Activated CD4-positive, CD25-positive, alpha-beta regulatory T cell treated with anti-CD3 and anti-CD28 coated beads, Interleukin-2, amount 50 U/mL, for 24 hours (primary cell): ENCODE data around the gene CPNE4.
A peak's percentile ranks its signal among the peaks of the same experiment; 100 is the strongest.
"Not testable (repeated sequence)": the region's sequence is repeated elsewhere in the genome, so short reads cannot be mapped to it uniquely, and the experiment has no call there.

Experiments used
- ATAC-seq, 2 donors: fragments of 150-1000 bp; cut with Tn5 transposase; one replicate each; pipeline ENCODE4 v1.10.0; 2021; ENCODE audit warnings: mild to moderate bottlenecking in 1 of 2, moderate library complexity in 1 of 2

CPNE4 gene

GRCh38 chr3:132034486-132035464 is at the start of gene CPNE4:
CPNE4 (minus strand) TSS chr3:132035014.
- ATAC-seq: peak; percentile 51 to 65

DNA sequence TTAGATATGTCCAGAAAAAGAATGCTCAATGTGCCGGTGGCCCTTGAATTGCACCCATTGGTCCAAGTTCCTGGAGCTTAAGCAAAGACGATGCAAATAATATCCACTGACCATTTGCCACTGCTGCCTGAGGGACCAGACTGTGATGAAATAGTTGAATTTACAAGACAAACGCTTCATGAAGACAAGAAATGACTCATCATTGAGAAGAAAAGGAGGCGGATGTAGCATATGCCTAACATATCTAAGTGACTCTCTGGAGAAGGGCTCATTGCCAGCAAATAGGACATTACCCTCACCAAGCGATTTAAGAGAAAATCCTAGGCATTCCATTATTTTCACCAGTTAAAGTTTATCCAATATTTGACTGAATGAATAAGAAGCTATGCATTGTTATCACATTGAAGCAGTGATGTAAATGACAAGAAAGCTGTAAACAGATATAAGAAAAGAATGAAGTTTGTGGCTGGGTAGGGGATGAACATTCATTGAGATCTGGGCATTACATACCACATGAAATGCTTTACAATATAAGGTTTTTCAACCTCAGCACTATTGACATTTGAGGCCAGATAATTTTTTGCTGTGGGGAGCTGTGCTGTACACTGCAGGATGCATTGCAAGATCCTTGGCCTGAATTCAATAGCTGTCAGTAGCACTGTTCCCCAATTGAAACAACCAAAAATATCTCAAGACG is 48.9 kb upstream of the CPNE4 start:
- ATAC-seq: no peak

GRCh38 chr3:132083159-132083558 is 48.3 kb upstream of the CPNE4 start:
- no peak for ATAC-seq

GRCh38 chr3:132079147-132079546 is 44.3 kb upstream of the CPNE4 start:
- no peak for ATAC-seq

DNA sequence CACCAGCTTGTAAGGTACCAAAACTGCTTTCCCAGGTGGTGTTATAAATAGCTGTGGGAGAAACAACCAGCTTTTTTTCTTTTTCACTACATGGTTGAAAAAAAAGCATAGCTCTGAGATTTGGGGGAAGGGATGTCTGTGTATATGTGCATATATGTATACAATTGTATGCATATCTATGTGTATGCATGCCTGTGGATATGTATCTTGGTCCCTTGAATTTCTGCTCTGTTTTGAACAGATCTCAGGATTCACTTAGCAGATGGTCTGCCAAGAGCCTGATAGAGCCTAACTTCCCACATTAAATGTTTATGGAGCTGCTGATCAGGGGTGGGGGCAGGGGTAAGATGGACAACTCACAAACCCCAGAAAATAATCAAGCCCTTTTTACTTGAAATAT is 39.0 kb upstream of the CPNE4 start:
- ATAC-seq: no peak

- ATAC-seq: no peak
Measured at GRCh38 chr3:132071043-132071442, 36.2 kb upstream of the CPNE4 start.

DNA sequence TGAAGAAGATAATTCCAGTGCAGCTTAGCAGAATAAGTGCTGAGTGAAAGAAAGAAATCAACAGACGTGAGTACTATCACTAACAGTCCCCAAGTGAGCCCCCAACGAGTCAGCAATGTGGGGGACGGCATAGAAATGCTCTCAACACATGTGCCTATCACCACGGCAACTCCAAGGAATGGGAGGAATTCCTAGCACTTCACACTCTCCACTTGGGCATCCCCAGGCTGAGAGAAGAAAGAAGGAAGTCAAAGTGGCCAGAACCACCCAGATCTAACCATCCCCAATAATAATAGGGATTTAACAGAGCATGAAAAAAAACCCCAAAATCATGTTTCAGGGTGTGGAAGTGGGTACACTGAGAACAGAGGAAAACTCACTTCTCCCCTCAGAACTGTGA is 29.3 kb upstream of the CPNE4 start:
- no peak for ATAC-seq

DNA sequence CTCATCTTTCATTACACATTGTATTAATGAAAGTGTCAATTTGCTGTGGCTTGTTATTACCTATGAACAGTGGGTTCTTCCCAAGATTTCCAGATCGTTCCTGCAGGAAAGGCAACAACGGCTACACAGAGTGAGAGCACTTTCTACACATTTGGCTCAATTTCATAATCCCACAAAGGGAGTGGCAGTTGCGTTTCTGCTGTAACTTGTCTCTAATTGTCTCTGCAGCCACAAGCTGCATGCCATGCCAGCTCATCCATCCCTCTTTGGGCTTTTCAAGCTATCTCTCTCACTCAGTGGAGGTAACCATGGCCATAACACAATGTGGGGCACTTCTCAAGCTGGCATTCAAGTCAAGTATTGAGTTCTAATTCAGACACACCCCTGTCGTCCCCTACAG is 27.7 kb upstream of the CPNE4 start:
- ATAC-seq: no peak

DNA sequence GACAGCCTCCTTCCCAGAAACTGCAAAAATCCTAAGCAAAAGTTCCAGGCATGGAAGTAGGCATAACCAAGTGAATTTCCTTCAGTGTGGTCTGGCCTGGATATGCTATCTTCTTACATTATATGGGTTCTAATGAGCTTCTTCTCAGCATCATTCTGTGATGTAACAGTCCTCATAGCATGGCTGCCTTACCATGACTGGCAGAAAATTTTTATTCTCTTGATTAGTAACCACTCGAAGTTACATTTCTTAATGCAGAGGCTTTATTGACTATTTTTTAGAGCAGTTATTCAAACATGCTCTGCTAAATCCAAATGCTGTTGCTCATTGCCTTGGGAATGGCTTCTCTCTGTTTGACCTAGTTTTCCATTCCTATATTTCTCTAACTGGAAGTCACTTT is 21.1 kb upstream of the CPNE4 start:
- no peak for ATAC-seq

- no peak for ATAC-seq
Measured at GRCh38 chr3:132047209-132047608, 12.4 kb upstream of the CPNE4 start.

- not testable (repeated sequence) for ATAC-seq
Measured at GRCh38 chr3:132044874-132045273, 10.1 kb upstream of the CPNE4 start.

- no peak for ATAC-seq
Measured at GRCh38 chr3:132042681-132043080, 7.9 kb upstream of the CPNE4 start.

- ATAC-seq: no peak
Measured at GRCh38 chr3:132038198-132038825, 3.5 kb upstream of the CPNE4 start.

GRCh38 chr3:132037581-132037980 is 2.8 kb upstream of the CPNE4 start:
- no peak for ATAC-seq

DNA sequence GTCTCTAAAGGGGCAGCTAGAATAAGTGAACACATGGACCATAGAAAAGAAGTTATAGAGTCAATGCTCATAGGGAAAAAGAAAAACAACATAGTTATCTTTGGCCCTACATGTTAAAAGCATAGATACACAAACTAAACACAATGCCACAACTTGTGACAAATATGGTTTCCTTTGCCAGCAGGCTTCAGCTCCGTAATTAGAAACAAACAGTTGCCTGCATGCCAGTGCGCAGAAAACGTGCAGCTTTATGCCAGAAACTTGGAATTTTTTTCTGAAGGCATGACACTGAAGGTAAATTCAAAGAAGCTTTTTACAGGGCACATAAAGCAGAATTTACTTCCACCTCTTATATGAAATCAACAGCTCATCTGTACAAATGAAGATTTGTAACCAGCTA is 2.2 kb upstream of the CPNE4 start:
- no peak for ATAC-seq

- no peak for ATAC-seq
Measured at GRCh38 chr3:132034097-132034485, 723 bp downstream of the CPNE4 start.

DNA sequence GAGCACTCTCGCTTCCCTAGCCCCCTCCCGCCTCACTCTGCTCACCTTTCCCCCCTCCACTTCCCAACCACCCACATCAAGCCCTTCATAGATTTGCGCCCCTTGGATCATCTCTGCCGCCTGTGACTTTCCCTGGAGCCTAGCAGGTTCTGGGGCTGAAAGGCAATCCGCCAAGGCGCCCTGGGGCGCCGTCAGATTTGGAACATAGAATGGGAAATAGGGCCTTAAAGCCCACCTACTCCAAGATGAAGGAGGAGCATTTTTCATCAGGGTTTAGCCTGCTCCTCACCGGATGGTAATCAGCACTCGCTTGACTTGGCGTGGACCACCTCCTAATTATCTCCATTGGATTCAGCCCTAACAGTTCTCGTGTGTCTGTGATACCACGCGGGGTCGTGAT is 1.3 kb downstream of the CPNE4 start:
- ATAC-seq: no peak

DNA sequence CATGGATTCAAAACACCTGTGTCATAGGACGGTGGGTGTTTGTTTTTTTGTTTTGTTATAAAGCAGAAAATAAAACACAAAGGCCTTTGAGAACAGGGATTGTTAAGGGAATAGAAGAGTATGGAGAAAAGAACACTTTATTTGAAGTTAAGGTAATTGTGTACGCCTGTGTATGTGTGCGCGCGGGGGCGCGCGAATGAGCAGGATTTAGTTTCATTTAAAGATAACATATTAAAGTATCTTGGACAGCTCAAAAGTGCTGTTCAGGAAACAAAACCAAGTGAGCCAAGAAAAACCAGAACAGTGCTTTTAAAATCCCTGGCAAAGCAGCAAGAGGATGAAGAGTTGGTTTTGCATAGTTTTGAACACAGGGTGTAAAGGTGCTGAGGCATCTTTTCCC is 1.9 kb downstream of the CPNE4 start:
- ATAC-seq: no peak

GRCh38 chr3:132029182-132029902 is 5.5 kb downstream of the CPNE4 start:
- peak; percentile 38 to 56 for ATAC-seq

- ATAC-seq: no peak
Measured at GRCh38 chr3:132022914-132023313, 11.9 kb downstream of the CPNE4 start.

DNA sequence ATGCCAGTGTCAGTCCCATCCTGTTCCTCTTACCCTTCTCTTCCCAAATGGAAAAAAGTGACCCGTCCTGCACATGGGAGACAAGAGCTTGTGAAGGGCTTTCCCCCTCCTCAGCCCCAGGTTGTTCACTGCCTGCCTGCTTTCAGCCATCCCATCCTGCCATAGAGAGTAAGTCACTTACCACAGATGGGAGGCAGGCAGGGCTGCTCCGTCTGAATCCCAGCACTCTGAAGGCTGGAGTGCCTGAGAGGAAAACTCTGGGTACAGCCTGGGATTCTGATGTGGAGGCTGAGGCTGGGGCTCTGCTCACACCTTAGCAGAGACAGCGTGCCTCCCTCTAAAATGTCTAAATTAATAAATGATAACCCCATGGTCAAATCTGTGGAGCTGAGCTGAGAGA is 14.8 kb downstream of the CPNE4 start:
- ATAC-seq: no peak

DNA sequence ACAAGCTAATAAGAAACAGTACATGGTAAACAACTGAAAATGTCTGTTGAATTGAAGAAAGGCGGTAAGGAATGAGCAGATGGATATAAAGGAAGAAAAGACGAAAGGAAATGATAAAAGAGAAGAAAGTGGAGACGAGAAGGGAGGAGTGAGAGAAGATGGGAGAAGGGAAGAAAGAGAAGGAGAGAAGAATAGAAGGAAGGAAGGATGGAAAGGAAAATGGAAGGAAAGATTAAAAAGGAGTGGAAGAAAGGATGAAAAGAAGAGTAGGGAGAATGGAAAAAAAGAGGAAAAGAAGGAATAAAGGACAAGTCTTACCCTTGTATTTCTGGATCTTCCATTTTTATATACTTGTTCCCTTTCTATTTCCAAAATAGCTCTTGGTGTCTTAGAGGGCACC is 17.7 kb downstream of the CPNE4 start:
- no peak for ATAC-seq
